ENCODE measurements around the gene NBAS. TPM values are rescaled to one million over a fixed set of nuclear protein-coding genes. Genes with fewer than 3 reads are reported as not detected.

NBAS gene
- total RNA-seq, 4 donors from 2014 or later = 34.0 to 51.2 (median 41.9) TPM

DNA sequence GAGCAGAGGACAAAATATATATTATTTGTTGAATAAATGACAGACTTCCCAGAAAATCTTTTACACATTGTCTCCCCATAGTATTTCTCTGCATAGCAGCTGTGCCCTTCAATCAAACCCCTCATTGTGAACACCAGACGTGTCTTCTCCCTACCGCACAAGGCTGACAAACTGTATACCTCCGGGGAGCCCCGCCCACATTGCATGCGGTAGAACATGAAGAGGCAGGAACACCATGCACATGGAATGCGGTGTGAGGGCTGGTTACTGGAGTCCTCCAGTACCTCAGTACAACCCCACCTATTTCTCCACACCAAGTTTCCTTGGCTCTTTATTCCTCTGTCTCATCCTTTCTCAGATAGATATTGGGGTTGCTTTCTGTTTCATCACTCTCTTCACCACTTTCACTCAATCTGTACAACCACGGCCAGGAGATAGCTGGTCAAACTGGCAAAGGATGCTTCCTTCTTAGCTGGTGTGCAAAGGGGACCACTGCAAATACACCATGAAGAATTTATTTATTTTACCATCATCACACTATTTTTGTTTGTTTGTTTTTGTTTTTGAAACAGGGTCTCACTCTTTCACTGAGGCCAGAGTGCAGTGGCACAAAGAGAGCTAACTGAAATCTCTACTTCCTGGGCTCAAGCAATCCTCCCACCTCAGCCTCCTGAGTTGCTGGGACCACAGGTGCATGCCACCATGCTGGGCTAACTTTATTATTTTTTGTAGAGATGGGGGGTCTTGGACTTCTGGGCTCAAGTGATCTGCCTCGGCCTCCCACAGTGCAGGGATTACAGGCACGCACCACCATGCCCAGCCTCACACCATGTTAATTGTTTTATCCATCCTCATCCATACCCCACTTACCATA, 2.3 kb upstream of the NBAS start:
- no peak for TF ChIP-seq CTCF (IDR thresholded peaks at IDR 0.05; ENCODE audit: low read depth)

GRCh38 chr2:15562354-15563031, 1.4 kb upstream of the NBAS start:
- TF ChIP-seq CTCF (IDR thresholded peaks at IDR 0.05; ENCODE audit: low read depth) = no peak

GRCh38 chr2:15561574-15562344, 625 bp upstream of the NBAS start:
- TF ChIP-seq CTCF (IDR thresholded peaks at IDR 0.05; ENCODE audit: low read depth) = no peak

GRCh38 chr2:15560140-15560987, 770 bp downstream of the NBAS start:
- no peak for TF ChIP-seq CTCF (IDR thresholded peaks at IDR 0.05; ENCODE audit: low read depth)

- TF ChIP-seq CTCF (IDR thresholded peaks at IDR 0.05; ENCODE audit: low read depth) = no peak
Measured at GRCh38 chr2:15559379-15560139, 1.6 kb downstream of the NBAS start.

DNA sequence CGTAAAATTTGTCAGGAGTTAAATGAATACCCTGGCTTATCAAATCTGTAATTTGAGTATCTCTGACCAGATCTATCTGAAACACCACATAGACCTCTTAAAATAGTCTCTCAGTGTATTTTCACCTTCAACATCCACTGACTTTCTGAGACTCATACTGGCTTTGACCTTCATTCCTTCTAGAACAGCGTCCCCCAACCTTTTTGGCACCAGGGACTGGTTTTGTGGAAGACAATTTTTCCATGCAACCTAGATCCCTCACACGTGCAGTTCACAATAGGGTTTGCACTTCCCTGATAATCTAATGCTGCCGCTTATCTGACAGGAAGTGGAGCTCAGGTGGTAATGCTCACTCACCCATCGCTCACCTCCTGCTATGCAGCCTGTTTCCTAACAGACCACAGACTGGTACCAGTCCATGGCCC, 3.2 kb downstream of the NBAS start:
- TF ChIP-seq CTCF (IDR thresholded peaks at IDR 0.05; ENCODE audit: low read depth) = no peak

All from subcutaneous adipose tissue (tissue), 4 donors.